HepG2 (cell line): Measurements from ENCODE around the gene AHRR. TPM values are rescaled to one million over a fixed set of nuclear protein-coding genes. Genes with fewer than 3 reads are reported as not detected.

ENCODE experiments used
- ATAC-seq: fragments of 200-7000 bp; cut with Tn5 transposase; 3 replicates; pipeline ENCODE4 v1.9.1; 2020; ENCODE audit warnings: mild to moderate bottlenecking, moderate library complexity
- BruUV-seq: library from RNA; stranded (reverse); fragments of 400-500 nt; replicated peaks from 2 replicates; lab custom pipeline; 2021; lab: Mats Ljungman, UMichigan
- CTCF ChIA-PET: fragments of 300-600 bp; formaldehyde crosslinking; extraction: SDS; loops from one replicate; lab custom pipeline; 2021; ENCODE audit warnings: low total read pairs, inconsistent platforms, low intra/inter-chr PET ratio; lab: Yijun Ruan, JAX
- POLR2A ChIA-PET: fragments of 350-600 bp; sonication (Branson Sonifier 250); formaldehyde crosslinking; loops from one replicate; lab custom pipeline; 2020; ENCODE audit warnings: antibody characterized with exemption, inconsistent platforms; lab: Yijun Ruan, JAX
- DNase-seq: peaks from one replicate; pipeline ENCODE4 v3.0.0-alpha.2; 2015; ENCODE audit warnings: low spot score
- FAIRE-seq: peaks from 3 replicates; lab custom pipeline; 2011; peaks lifted over from hg19 to GRCh38; lab: Jason Lieb, UNC
- H2AFZ ChIP-seq: one replicate; pipeline ENCODE4 v1.6.1; 2011; ENCODE audit warnings: low read length, inconsistent platforms
- H3K27ac ChIP-seq: fragments of 300-600 bp; 3 replicates; pipeline ENCODE4 v1.8.0; 2011; ENCODE audit warnings: mixed run types, mild to moderate bottlenecking, mixed read lengths, low read length, inconsistent platforms; ENCODE audit not compliant: insufficient read depth; ENCODE audit errors: extremely low read length
- H3K27me3 ChIP-seq, 2 experiments: fragments of 200-600 bp in 1 of 2; 2 replicates in 1 of 2; 3 replicates in 1 of 2; pipeline versions ENCODE4 v1.6.0 to v1.8.0; 2011; ENCODE audit warnings: low read length in 2 of 2, mild to moderate bottlenecking in 2 of 2, moderate library complexity in 2 of 2, inconsistent platforms in 1 of 2; ENCODE audit not compliant: insufficient read depth in 2 of 2, control insufficient read depth in 1 of 2
- H3K36me3 ChIP-seq, 2 experiments: fragments of 200-600 bp in 1 of 2; replicated peaks in 1 of 2; 2 replicates in 1 of 2; 3 replicates in 1 of 2; pipeline versions ENCODE4 v1.5.1 to v1.8.0; 2011; ENCODE audit warnings: low read length in 2 of 2, inconsistent platforms in 1 of 2; ENCODE audit not compliant: insufficient read depth in 2 of 2, control insufficient read depth in 1 of 2
- H3K4me1 ChIP-seq: 2 replicates; pipeline ENCODE4 v1.5.1; 2012; ENCODE audit warnings: low read length, inconsistent platforms; ENCODE audit not compliant: insufficient read depth
- H3K4me2 ChIP-seq: 2 replicates; pipeline ENCODE4 v1.6.0; 2011; ENCODE audit warnings: low read depth, low read length, inconsistent platforms
- H3K4me3 ChIP-seq, 3 experiments: fragments of 200-600 bp in 1 of 3; sonication (generic), shearing (Covaris generic) in 1 of 3; replicated peaks in 1 of 3; 2 replicates each; pipeline ENCODE4 v1.5.1; 2011 to 2016; ENCODE audit warnings: low read length in 3 of 3, inconsistent platforms in 2 of 3, low read depth in 2 of 3, mild to moderate bottlenecking in 2 of 3, control low read depth in 1 of 3, mixed read lengths in 1 of 3; ENCODE audit not compliant: insufficient read depth in 1 of 3
- H3K79me2 ChIP-seq: one replicate; pipeline ENCODE4 v1.6.1; 2011; ENCODE audit warnings: low read length, inconsistent platforms; ENCODE audit not compliant: insufficient read depth
- H3K9ac ChIP-seq: 2 replicates; pipeline ENCODE4 v1.6.0; 2011; ENCODE audit warnings: mild to moderate bottlenecking, low read depth, low read length, inconsistent platforms; ENCODE audit not compliant: insufficient read depth
- H3K9me3 ChIP-seq: 2 replicates; pipeline ENCODE4 v1.5.1; 2012; ENCODE audit warnings: mild to moderate bottlenecking, low read length
- H4K20me1 ChIP-seq: 2 replicates; pipeline ENCODE4 v1.6.0; 2011; ENCODE audit warnings: inconsistent platforms, mild to moderate bottlenecking, low read length, moderate library complexity; ENCODE audit not compliant: insufficient read depth
- BCL6 ChIP-seq: IDR thresholded peaks from 2 replicates; pipeline ENCODE4 v1.6.1; 2016; ENCODE audit warnings: missing genetic modification reagents, missing compliant biosample characterization
- EZH2 ChIP-seq: conservative IDR thresholded peaks from 2 replicates; pipeline ENCODE4 v1.6.1; 2012; ENCODE audit warnings: mild to moderate bottlenecking, low read depth, low read length, moderate library complexity
- GMEB1 ChIP-seq: sonication (generic); formaldehyde crosslinking; IDR thresholded peaks from 2 replicates; pipeline ENCODE4 v1.5.1; 2020; ENCODE audit warnings: missing genetic modification reagents, mild to moderate bottlenecking, borderline replicate concordance
- GMEB2 ChIP-seq: IDR thresholded peaks from 2 replicates; pipeline ENCODE4 v1.6.1; 2016; ENCODE audit warnings: missing biosample characterization, missing genetic modification reagents, low read depth
- HNRNPH1 ChIP-seq: fragments of 200-400 bp; formaldehyde crosslinking; optimal IDR thresholded peaks from 2 replicates; pipeline ENCODE3; 2017; ENCODE audit warnings: mild to moderate bottlenecking, low read depth, low read length
- IRX3 ChIP-seq: sonication (generic); formaldehyde crosslinking; IDR thresholded peaks from 2 replicates; pipeline ENCODE4 v1.8.1; 2023; ENCODE audit warnings: mild to moderate bottlenecking, low read depth, missing genetic modification reagents, borderline replicate concordance
- KLF12 ChIP-seq: sonication (generic); formaldehyde crosslinking; IDR thresholded peaks from 2 replicates; pipeline ENCODE4 v1.4.0; 2020; ENCODE audit warnings: missing genetic modification reagents, borderline replicate concordance
- LCORL ChIP-seq, 2 experiments: fragments of 450-650 bp in 1 of 2; sonication (generic) in 1 of 2; formaldehyde crosslinking in 1 of 2; IDR thresholded peaks; 2 replicates each; pipeline versions ENCODE4 v1.5.0 to v1.6.1; 2017 to 2020; ENCODE audit warnings: antibody characterized with exemption in 1 of 2, missing genetic modification reagents in 1 of 2
- MYNN ChIP-seq: sonication (generic); formaldehyde crosslinking; IDR thresholded peaks from 2 replicates; pipeline ENCODE4 v1.4.0; 2020; ENCODE audit warnings: mild to moderate bottlenecking, low read depth, missing genetic modification reagents
- SAFB2 ChIP-seq: sonication (generic); formaldehyde crosslinking; IDR thresholded peaks from 2 replicates; pipeline ENCODE4 v1.5.1; 2020; ENCODE audit warnings: missing genetic modification reagents, low read depth, mild to moderate bottlenecking, borderline replicate concordance
- SP1 ChIP-seq, 2 experiments: fragments of 450-650 bp in 1 of 2; sonication (generic) in 1 of 2; formaldehyde crosslinking in 1 of 2; IDR thresholded peaks; 2 replicates each; pipeline versions ENCODE4 v1.4.0 to v1.6.1; 2016 to 2020; ENCODE audit warnings: missing genetic modification reagents in 1 of 2
- TIGD3 ChIP-seq: sonication (generic); formaldehyde crosslinking; IDR thresholded peaks from 2 replicates; pipeline ENCODE4 v1.5.1; 2020; ENCODE audit warnings: mild to moderate bottlenecking, missing genetic modification reagents, borderline replicate concordance
- ZNF546 ChIP-seq: sonication (generic); formaldehyde crosslinking; conservative IDR thresholded peaks from 2 replicates; pipeline ENCODE4 v1.8.1; 2023; ENCODE audit warnings: mild to moderate bottlenecking, missing genetic modification reagents
- ZNF589 ChIP-seq: sonication (generic); formaldehyde crosslinking; conservative IDR thresholded peaks from 2 replicates; pipeline ENCODE4 v1.8.0; 2022; ENCODE audit warnings: mild to moderate bottlenecking, moderate library complexity, missing genetic modification reagents
- WGBS: methylation state at CpG from one replicate; pipeline ENCODE4 v1.1.6; 2017; ENCODE audit warnings: low lambda C conversion rate; 5-methylcytosine and 5-hydroxymethylcytosine counted together
- in situ Hi-C: cut with HindIII; loops from 2 replicates; pipeline ENCODE4 v1.10.0; 2017; ENCODE audit warnings: low pct_unique_long_range_greater_than_20kb; ENCODE audit not compliant: extremely low pct_ligation_motif_present
- intact Hi-C: fragments of 100-400 bp; cut with micrococcal nuclease; formaldehyde crosslinking; loops from one replicate; pipeline ENCODE4 v1.10.0; 2022; ENCODE audit not compliant: unreplicated experiment
- polyA plus RNA-seq, 8 experiments: library from polyadenylated mRNA; depleted of rRNA in 3 of 8; stranded (reverse) in 7 of 8; unstranded in 1 of 8; fragments of >200 nt; fragmentation: Illumina TruSeq in 4 of 8; extraction: Trizol in 4 of 8; gene quantifications; 2 replicates each; pipeline versions ENCODE4 v1.2.1 to v1.2.3, GENCODE V29; 2011 to 2016; ENCODE audit warnings: low read depth in 4 of 8, missing spikeins in 1 of 8, mixed read lengths in 1 of 8; ENCODE audit not compliant: insufficient read depth in 1 of 8
- total RNA-seq, 5 experiments: library from RNA; depleted of rRNA; stranded (reverse); fragments of >200 nt; fragmentation: Illumina TruSeq; extraction: Trizol; gene quantifications; 2 replicates each; pipeline ENCODE4 v1.2.3, GENCODE V29; 2016; ENCODE audit warnings: low read depth in 1 of 5

Gene AHRR
- total and polyA plus RNA-seq, 2 of the 13 experiments (the other 11 are each of a cell fraction or from before 2014, with no cell fraction given) = 0.28 to 0.35 TPM

- no peak overlapping the region for H3K4me3 ChIP-seq
- DNase-seq = no peak
- TF ChIP-seq EZH2 (peak; percentile 9; the same call in 1 of the 2 replicates), TIGD3 (CRISPR knock-in tag) (no peak)
- FAIRE-seq = no peak
- ChIA-PET POLR2A (no interaction called here), CTCF (no interaction called here)
- intact Hi-C loops = no loop called here
- no peak overlapping the region for H3K9ac ChIP-seq
- in situ Hi-C loops = no loop called here
- H3K27me3 ChIP-seq = peaks cover 20 to 90% of the 10 kb centered on the region in 2 experiments; a peak in 4 of 5 replicates
- 49% methylated on average over 12 of the region's 23 CpGs for WGBS
- H3K27ac ChIP-seq = no peak overlapping the region
- no peak overlapping the region for H3K4me2 ChIP-seq
- no peak for ATAC-seq
- H3K4me1 ChIP-seq = no peaks in the 10 kb centered on the region
- H2AFZ ChIP-seq = no peak overlapping the region
- no peaks in the 10 kb centered on the region for H3K79me2 ChIP-seq
- H3K9me3 ChIP-seq = no peaks in the 10 kb centered on the region
- no TSS peak for BruUV-seq
- H3K36me3 ChIP-seq = no peaks in the 10 kb centered on the region
- H4K20me1 ChIP-seq = no peaks in the 10 kb centered on the region
These were observed 159.8 kb downstream of the AHRR start for GRCh38 chr5:481347-481746.

GRCh38 chr5:482021-482420 lies 160.5 kb downstream of the AHRR start:
- CTCF ChIA-PET = no interaction called here
- intact Hi-C loops = no loop called here
- no peaks in the 10 kb centered on the region for H4K20me1 ChIP-seq
- TF ChIP-seq SAFB2 (CRISPR knock-in tag) (no peak), SP1 (IDR thresholded peaks at IDR 0.05) (no peak), SP1 (CRISPR knock-in tag; IDR thresholded peaks at IDR 0.05) (no peak), LCORL (IDR thresholded peaks at IDR 0.05) (no peak), LCORL (CRISPR knock-in tag; IDR thresholded peaks at IDR 0.05) (no peak), ZNF589 (CRISPR knock-in tag) (no peak), IRX3 (CRISPR knock-in tag) (no peak), GMEB2 (CRISPR knock-in tag) (no peak), KLF12 (CRISPR knock-in tag) (no peak), ZNF546 (CRISPR knock-in tag) (no peak), BCL6 (CRISPR knock-in tag) (no peak), GMEB1 (CRISPR knock-in tag) (no peak), MYNN (CRISPR knock-in tag) (no peak), HNRNPH1 (no peak)

More at GRCh38 chr5:482021-482420, 160.5 kb downstream of the AHRR start:
- no peaks in the 10 kb centered on the region for H3K4me1 ChIP-seq
- WGBS = 29% methylated on average over 19 of the region's 24 CpGs
- no peaks in the 10 kb centered on the region for H3K79me2 ChIP-seq
- no TSS peak for BruUV-seq
- ATAC-seq (no peak), DNase-seq (no peak), FAIRE-seq (no peak)
- H3K9ac ChIP-seq = no peak overlapping the region
- H3K9me3 ChIP-seq = no peaks in the 10 kb centered on the region
- no peak overlapping the region for H3K4me2 ChIP-seq
- no peaks in the 10 kb centered on the region for H3K36me3 ChIP-seq
- POLR2A ChIA-PET = no interaction called here
- H3K27me3 ChIP-seq = peaks cover 20 to 87% of the 10 kb centered on the region in 2 experiments; a peak in 4 of 5 replicates
- in situ Hi-C loops = no loop called here
- no peak overlapping the region for H3K4me3 ChIP-seq
- no peak overlapping the region for H2AFZ ChIP-seq
- no peak overlapping the region for H3K27ac ChIP-seq
